LNCaP clone FGC (cell line): ENCODE measurements around the gene TRIM24.

Experiments
- DNase-seq: peaks from one replicate; pipeline ENCODE4 v3.0.0-alpha.2; 2011; ENCODE audit warnings: low read depth
- H3K4me3 ChIP-seq: 2 replicates; pipeline ENCODE4 v1.5.1; 2011; ENCODE audit warnings: mild to moderate bottlenecking, low read depth, low read length, control low read depth
- CTCF ChIP-seq: IDR thresholded peaks from 2 replicates; pipeline ENCODE4 v1.5.1; 2012; ENCODE audit warnings: mild to moderate bottlenecking; ENCODE audit not compliant: control insufficient read depth, insufficient read depth; ENCODE audit errors: extremely low read depth

Gene TRIM24

DNA sequence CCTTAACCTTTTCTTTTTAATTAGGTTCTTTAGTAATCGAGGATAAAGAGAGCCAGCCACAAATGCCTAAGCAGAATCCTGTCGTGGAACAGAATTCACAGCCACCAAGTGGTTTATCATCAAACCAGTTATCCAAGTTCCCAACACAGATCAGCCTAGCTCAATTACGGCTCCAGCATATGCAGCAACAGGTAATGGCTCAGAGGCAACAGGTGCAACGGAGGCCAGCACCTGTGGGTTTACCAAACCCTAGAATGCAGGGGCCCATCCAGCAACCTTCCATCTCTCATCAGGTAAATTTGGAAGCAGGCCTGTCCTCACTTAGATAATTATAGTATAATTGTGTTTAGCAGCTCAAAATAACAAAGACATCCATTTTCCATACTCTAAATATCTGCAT lies 94.6 kb downstream of the TRIM24 start:
- no peak for DNase-seq
- TF ChIP-seq CTCF, result no peak
- no peak overlapping the region for H3K4me3 ChIP-seq

DNA sequence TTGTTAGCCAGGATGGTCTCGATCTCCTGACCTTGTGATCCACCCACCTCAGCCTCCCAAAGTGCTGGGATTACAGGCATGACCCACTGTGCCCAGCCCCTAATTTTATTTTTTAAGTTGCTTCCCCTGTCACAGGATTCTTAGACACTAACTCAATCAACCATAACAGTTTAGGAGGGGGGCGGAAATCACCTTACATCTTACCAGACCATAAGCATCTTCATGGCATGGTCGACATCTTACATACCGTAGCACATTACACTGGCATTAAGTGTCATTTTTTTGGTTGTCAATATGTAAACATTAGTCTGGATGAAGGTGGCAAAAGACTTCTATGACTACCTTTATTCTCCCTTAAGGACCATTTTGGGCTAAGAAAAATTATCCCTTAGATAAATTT lies 95.6 kb downstream of the TRIM24 start:
- DNase-seq, result no peak
- no peak for TF ChIP-seq CTCF
- H3K4me3 ChIP-seq, result no peak overlapping the region

GRCh38 chr7:138556771-138557484 lies 96.9 kb downstream of the TRIM24 start:
- H3K4me3 ChIP-seq, result no peak overlapping the region
- no peak for TF ChIP-seq CTCF
- DNase-seq, result no peak

DNA sequence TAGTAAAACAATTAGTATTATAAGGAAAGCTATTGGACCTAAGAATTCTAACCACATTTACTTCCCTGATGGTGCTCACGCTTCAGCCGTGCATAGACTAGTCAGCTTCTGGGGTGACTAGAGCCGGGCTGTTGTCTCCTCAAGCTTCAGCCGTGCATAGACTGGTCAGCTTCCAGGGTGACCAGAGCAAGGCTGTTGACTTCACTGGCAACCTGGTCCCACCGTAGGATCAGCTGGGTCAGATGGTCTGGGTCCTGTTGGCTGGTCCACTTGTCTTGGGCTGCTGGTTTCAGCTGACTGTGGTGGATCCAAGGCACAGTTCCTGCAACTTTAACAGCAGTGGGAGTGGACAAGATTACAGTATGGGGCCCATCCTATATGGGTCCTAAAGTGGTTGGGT lies 99.4 kb downstream of the TRIM24 start:
- no peak overlapping the region for H3K4me3 ChIP-seq
- no peak for TF ChIP-seq CTCF
- no peak for DNase-seq

DNA sequence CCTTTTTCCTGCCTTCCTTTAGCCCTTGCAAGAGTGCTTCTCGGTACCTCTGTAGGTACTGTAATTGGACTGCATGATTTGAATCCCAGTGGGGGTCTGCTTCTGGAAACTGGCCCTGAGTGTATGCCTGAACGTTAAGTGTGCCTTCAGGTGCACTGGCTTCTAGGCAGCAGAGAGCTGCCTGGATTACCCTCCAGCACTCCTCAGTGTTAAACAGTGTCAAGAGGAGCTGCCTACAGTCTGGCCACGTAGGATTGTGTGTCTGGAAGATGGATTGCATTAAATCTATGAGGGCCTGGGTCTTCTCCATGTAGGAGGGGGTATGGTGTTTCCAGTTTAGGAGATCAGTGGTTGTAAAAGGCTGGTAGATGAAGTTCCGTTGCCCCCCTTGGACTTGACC lies 103.7 kb downstream of the TRIM24 start:
- H3K4me3 ChIP-seq, result peak overlapping the region; percentile 43
- DNase-seq, result no peak
- TF ChIP-seq CTCF, result no peak

GRCh38 chr7:138564365-138564764 lies 104.3 kb downstream of the TRIM24 start:
- DNase-seq, result peak; percentile 82
- H3K4me3 ChIP-seq, result peak overlapping the region; percentile 43
- TF ChIP-seq CTCF, result no peak

- H3K4me3 ChIP-seq, result no peak overlapping the region; the same call in 1 of the 2 replicates
- DNase-seq, result no peak
- TF ChIP-seq CTCF, result no peak
Observed at GRCh38 chr7:138565071-138565450, 105.0 kb downstream of the TRIM24 start.
